SK-N-SH treated with all-trans-retinoic acid at 6 μM for 48 hours (cell line): ENCODE data around the gene APBB1IP.

ENCODE experiments used
- ATAC-seq: fragments of 200-7000 bp; cut with Tn5 transposase; 3 replicates; pipeline ENCODE4 v1.9.1; 2020; ENCODE audit warnings: mild to moderate bottlenecking, moderate library complexity
- ARNTL ChIP-seq: fragments of 450-650 bp; formaldehyde crosslinking; IDR thresholded peaks from 2 replicates; pipeline ENCODE4 v1.5.0; 2020; ENCODE audit warnings: low read depth, mild to moderate bottlenecking, moderate library complexity, borderline replicate concordance
- CREB5 ChIP-seq: fragments of 250-450 bp; sonication (Bioruptor Pico); IDR thresholded peaks from 2 replicates; pipeline ENCODE4 v1.5.1; 2020; ENCODE audit warnings: low read depth, mild to moderate bottlenecking, moderate library complexity
- CSDC2 ChIP-seq: fragments of 250-450 bp; sonication (Bioruptor Pico); IDR thresholded peaks from 2 replicates; pipeline ENCODE4 v1.5.0; 2020; ENCODE audit warnings: mild to moderate bottlenecking, moderate library complexity
- CSRNP3 ChIP-seq: fragments of 250-450 bp; sonication (Bioruptor Pico); IDR thresholded peaks from 2 replicates; pipeline ENCODE4 v1.5.1; 2021; ENCODE audit warnings: mild to moderate bottlenecking, moderate library complexity
- ESRRG ChIP-seq: fragments of 250-450 bp; sonication (Bioruptor Pico); IDR thresholded peaks from 2 replicates; pipeline ENCODE4 v1.6.1; 2021; ENCODE audit warnings: mild to moderate bottlenecking
- GLIS3 ChIP-seq: fragments of 250-450 bp; sonication (Bioruptor Pico); IDR thresholded peaks from 2 replicates; pipeline ENCODE4 v1.5.0; 2020; ENCODE audit warnings: mild to moderate bottlenecking, moderate library complexity
- OSR1 ChIP-seq: fragments of 250-450 bp; sonication (Bioruptor Pico); IDR thresholded peaks from 2 replicates; pipeline ENCODE4 v1.8.0; 2022; ENCODE audit warnings: moderate library complexity, mild to moderate bottlenecking, inconsistent platforms
- PATZ1 ChIP-seq: fragments of 250-450 bp; sonication (Bioruptor Pico); IDR thresholded peaks from 2 replicates; pipeline ENCODE4 v1.8.0; 2020; ENCODE audit warnings: mild to moderate bottlenecking, moderate library complexity, borderline replicate concordance
- POU6F1 ChIP-seq: fragments of 250-450 bp; sonication (Bioruptor Pico); IDR thresholded peaks from 2 replicates; pipeline ENCODE4 v1.8.0; 2021; ENCODE audit warnings: low read depth, mild to moderate bottlenecking, moderate library complexity, borderline replicate concordance
- PPARA ChIP-seq: fragments of 250-450 bp; sonication (Bioruptor Pico); IDR thresholded peaks from 2 replicates; pipeline ENCODE4 v1.5.0; 2020; ENCODE audit warnings: mild to moderate bottlenecking, borderline replicate concordance
- RARB ChIP-seq: fragments of 250-450 bp; sonication (Bioruptor Pico); IDR thresholded peaks from 2 replicates; pipeline ENCODE4 v1.8.0; 2021; ENCODE audit warnings: mild to moderate bottlenecking, moderate library complexity
- SNAI2 ChIP-seq: fragments of 250-450 bp; sonication (Bioruptor Pico); IDR thresholded peaks from 2 replicates; pipeline ENCODE4 v1.5.0; 2020; ENCODE audit warnings: mild to moderate bottlenecking, moderate library complexity
- TCF4 ChIP-seq: fragments of 250-450 bp; sonication (Bioruptor Pico); IDR thresholded peaks from 2 replicates; pipeline ENCODE4 v1.8.0; 2021; ENCODE audit warnings: mild to moderate bottlenecking, moderate library complexity, borderline replicate concordance
- TOX ChIP-seq: fragments of 250-450 bp; sonication (Bioruptor Pico); IDR thresholded peaks from 2 replicates; pipeline ENCODE4 v1.8.0; 2021; ENCODE audit warnings: mild to moderate bottlenecking, moderate library complexity, borderline replicate concordance
- TSHZ2 ChIP-seq: fragments of 250-450 bp; sonication (Bioruptor Pico); IDR thresholded peaks from 2 replicates; pipeline ENCODE4 v1.5.0; 2020; ENCODE audit warnings: mild to moderate bottlenecking, moderate library complexity
- ZC3H10 ChIP-seq: fragments of 250-450 bp; sonication (Bioruptor Pico); IDR thresholded peaks from 2 replicates; pipeline ENCODE4 v1.5.1; 2021; ENCODE audit warnings: mild to moderate bottlenecking, moderate library complexity
- ZFP3 ChIP-seq: fragments of 250-450 bp; sonication (Bioruptor Pico); IDR thresholded peaks from 2 replicates; pipeline ENCODE4 v1.5.0; 2020; ENCODE audit warnings: mild to moderate bottlenecking, moderate library complexity
- ZFP30 ChIP-seq: fragments of 450-650 bp; formaldehyde crosslinking; IDR thresholded peaks from 2 replicates; pipeline ENCODE4 v1.5.0; 2022; ENCODE audit warnings: mild to moderate bottlenecking, moderate library complexity
- ZNF565 ChIP-seq: fragments of 450-650 bp; formaldehyde crosslinking; conservative IDR thresholded peaks from 2 replicates; pipeline ENCODE4 v1.5.0; 2020; ENCODE audit warnings: low read depth, mild to moderate bottlenecking, moderate library complexity
- ZNF70 ChIP-seq: fragments of 450-650 bp; formaldehyde crosslinking; IDR thresholded peaks from 2 replicates; pipeline ENCODE4 v1.5.0; 2020; ENCODE audit warnings: mild to moderate bottlenecking, moderate library complexity
- ZNF8 ChIP-seq: fragments of 450-650 bp; formaldehyde crosslinking; IDR thresholded peaks from 2 replicates; pipeline ENCODE4 v1.5.0; 2020; ENCODE audit warnings: mild to moderate bottlenecking, moderate library complexity

Gene APBB1IP

GRCh38 chr10:26506736-26507135, 68.6 kb downstream of the APBB1IP start:
- no peak for ATAC-seq
- TF ChIP-seq TSHZ2 (CRISPR knock-in tag) = no peak
- no peak for TF ChIP-seq CSRNP3 (CRISPR knock-in tag)
- TF ChIP-seq CSDC2 = no peak
- no peak for TF ChIP-seq ARNTL (CRISPR knock-in tag)
- no peak for TF ChIP-seq PPARA (CRISPR knock-in tag)
- TF ChIP-seq ZC3H10 = no peak
- TF ChIP-seq TCF4 (CRISPR knock-in tag) = no peak
- no peak for TF ChIP-seq ESRRG
- TF ChIP-seq OSR1 (CRISPR knock-in tag) = no peak
- TF ChIP-seq RARB (CRISPR knock-in tag) = no peak
- no peak for TF ChIP-seq ZFP3 (CRISPR knock-in tag)

GRCh38 chr10:26507441-26507840, 69.3 kb downstream of the APBB1IP start:
- no peak for ATAC-seq
- TF ChIP-seq TSHZ2 (CRISPR knock-in tag) (no peak), ZNF70 (CRISPR knock-in tag) (no peak), ZFP30 (CRISPR knock-in tag) (no peak)

GRCh38 chr10:26508016-26508415, 69.9 kb downstream of the APBB1IP start:
- ATAC-seq = no peak
- TF ChIP-seq CSRNP3 (CRISPR knock-in tag) (no peak), TOX (no peak), ZNF70 (CRISPR knock-in tag) (no peak), TCF4 (CRISPR knock-in tag) (no peak), TSHZ2 (CRISPR knock-in tag) (no peak), SNAI2 (CRISPR knock-in tag) (no peak), CREB5 (CRISPR knock-in tag) (no peak), ZNF565 (CRISPR knock-in tag) (no peak), PPARA (CRISPR knock-in tag) (no peak), RARB (CRISPR knock-in tag) (no peak), GLIS3 (CRISPR knock-in tag) (no peak), ZC3H10 (no peak), ZNF8 (CRISPR knock-in tag) (no peak), PATZ1 (CRISPR knock-in tag) (no peak), ZFP30 (CRISPR knock-in tag) (no peak), POU6F1 (CRISPR knock-in tag) (no peak)
